Activated T-helper 17 cell treated with anti-CD3 and anti-CD28 coated beads, Interleukin-2, amount 50 U/mL, for 72 hours (primary cell): Measurements from ENCODE around the gene CAMK1D. TPM values are rescaled to one million over a fixed set of nuclear protein-coding genes. Genes with fewer than 3 reads are reported as not detected.
A peak's percentile ranks its signal among the peaks of the same experiment; 100 is the strongest.

Experiments
- ATAC-seq: fragments of 150-1000 bp; cut with Tn5 transposase; replicated peaks from 2 replicates; pipeline ENCODE4 v1.10.0; 2021; ENCODE audit warnings: mild to moderate bottlenecking, moderate library complexity
- H3K27ac Mint-ChIP-seq: one replicate; pipeline ENCODE4 v1.8.0; 2022; ENCODE audit warnings: mixed read lengths
- H3K27me3 Mint-ChIP-seq: one replicate; pipeline ENCODE4 v1.8.0; 2022; ENCODE audit warnings: mixed read lengths
- H3K36me3 Mint-ChIP-seq: one replicate; pipeline ENCODE4 v1.8.0; 2022; ENCODE audit warnings: low read depth, mild to moderate bottlenecking, mixed read lengths
- H3K4me1 Mint-ChIP-seq: one replicate; pipeline ENCODE4 v1.8.0; 2022; ENCODE audit warnings: mixed read lengths
- H3K4me3 Mint-ChIP-seq: one replicate; pipeline ENCODE4 v1.8.0; 2022; ENCODE audit warnings: mild to moderate bottlenecking, mixed read lengths
- H3K9me3 Mint-ChIP-seq: one replicate; pipeline ENCODE4 v1.8.0; 2022; ENCODE audit warnings: mixed read lengths
- total RNA-seq, 2 donors: library from RNA; stranded (reverse); gene quantifications; one replicate each; pipeline ENCODE4 v1.2.3, GENCODE V29; 2022

The CAMK1D gene
- total RNA-seq, 2 donors from 2014 or later, result 10.9 to 20.7 TPM

DNA sequence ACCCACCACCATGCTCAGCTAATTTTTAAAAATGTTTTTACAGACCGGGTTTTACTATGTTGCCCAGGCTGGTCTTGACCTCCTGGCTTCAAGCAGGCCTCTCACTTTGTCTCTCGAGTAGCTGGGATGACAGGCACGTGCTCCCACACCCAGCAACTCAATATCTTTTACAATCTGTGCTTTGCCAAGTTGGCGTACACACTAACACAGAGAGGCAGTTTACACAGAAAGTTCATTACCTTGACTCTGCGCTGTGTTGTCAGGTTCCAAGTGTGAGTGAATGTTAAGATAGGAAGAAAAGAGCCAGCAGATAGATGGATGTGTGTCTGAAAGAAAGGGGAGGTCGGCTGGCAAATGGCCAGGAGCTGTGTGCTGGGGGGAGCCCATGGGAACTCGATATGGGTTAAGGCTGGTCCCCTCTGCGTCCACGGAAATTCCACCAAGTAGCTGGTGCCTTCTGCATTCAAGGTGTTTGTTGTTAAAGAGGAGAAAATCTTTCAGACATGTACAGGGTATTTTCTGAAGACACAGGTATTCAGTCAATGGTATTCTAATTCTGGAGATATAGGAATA, 299.8 kb downstream of the CAMK1D start:
- peaks cover 11% of the 10 kb centered on the region for H3K4me1 Mint-ChIP-seq
- ATAC-seq, result no peak
- no peaks in the 10 kb centered on the region for H3K9me3 Mint-ChIP-seq
- H3K27ac Mint-ChIP-seq, result peak overlapping the region; percentile 6
- H3K27me3 Mint-ChIP-seq, result no peaks in the 10 kb centered on the region
- no peak overlapping the region for H3K4me3 Mint-ChIP-seq
- H3K36me3 Mint-ChIP-seq, result peaks cover 6% of the 10 kb centered on the region

DNA sequence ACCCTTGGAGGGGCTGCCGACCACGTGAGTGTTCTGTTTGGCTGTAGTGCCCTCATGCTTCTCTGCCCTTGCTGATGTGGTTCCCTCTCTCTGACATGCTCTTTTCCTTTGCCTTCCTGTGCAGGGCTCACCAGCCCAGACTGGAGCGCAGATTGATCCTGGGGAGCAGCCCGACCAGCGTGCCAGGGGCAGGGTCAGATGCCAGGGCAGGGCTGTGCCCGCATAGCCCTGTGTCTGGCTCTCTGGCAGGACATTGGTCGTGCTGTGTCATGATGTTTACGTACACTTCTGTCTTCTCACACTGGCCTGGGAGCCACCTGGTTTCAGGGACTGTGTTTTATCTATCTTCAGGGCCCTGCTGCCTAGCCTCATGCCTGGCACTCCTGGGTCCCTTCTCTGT, 300.8 kb downstream of the CAMK1D start:
- no peaks in the 10 kb centered on the region for H3K27me3 Mint-ChIP-seq
- peaks cover 1% of the 10 kb centered on the region for H3K4me1 Mint-ChIP-seq
- H3K9me3 Mint-ChIP-seq, result no peaks in the 10 kb centered on the region
- no peak overlapping the region for H3K4me3 Mint-ChIP-seq
- peaks cover 6% of the 10 kb centered on the region for H3K36me3 Mint-ChIP-seq
- no peak for ATAC-seq
- no peak overlapping the region for H3K27ac Mint-ChIP-seq

DNA sequence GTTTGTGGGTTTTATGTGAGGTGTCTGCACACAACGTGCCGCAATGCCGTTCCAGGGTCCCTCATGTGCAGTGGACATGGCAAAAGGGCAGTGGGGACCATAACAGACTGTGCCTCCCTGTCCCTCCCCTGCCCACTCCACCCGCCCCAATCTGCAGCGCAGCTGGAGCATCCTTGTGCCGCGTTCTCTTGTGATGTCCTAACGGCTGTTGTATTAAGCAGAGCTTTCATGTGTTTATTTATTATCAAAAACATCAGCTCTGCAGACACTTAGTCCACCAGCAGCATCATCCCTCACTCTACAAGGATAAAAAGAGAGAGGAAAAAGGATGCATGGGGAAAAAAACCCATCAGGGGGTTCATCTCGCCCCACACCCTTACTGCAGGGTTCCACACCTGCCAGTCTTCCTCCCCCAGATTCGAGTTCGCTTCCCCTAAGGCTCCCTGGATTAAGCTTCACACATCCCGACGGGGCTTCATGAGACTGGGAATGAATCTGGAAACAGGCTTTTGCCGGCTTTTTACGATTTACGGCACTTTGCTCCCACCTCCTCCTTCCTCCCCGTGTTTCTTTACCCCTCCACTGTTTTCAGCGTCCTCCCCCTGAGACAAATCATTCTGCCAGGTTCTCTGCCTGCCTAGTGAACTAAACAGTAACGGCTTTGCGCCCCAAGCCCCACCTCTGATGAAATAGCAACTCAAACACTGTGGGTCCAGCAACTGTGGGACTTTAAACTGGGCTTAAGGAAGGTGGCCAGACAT, 301.4 kb downstream of the CAMK1D start:
- no peak overlapping the region for H3K27ac Mint-ChIP-seq
- H3K4me1 Mint-ChIP-seq, result no peaks in the 10 kb centered on the region
- ATAC-seq, result no peak
- peaks cover 6% of the 10 kb centered on the region for H3K36me3 Mint-ChIP-seq
- H3K9me3 Mint-ChIP-seq, result no peaks in the 10 kb centered on the region
- H3K4me3 Mint-ChIP-seq, result no peak overlapping the region
- no peaks in the 10 kb centered on the region for H3K27me3 Mint-ChIP-seq

DNA sequence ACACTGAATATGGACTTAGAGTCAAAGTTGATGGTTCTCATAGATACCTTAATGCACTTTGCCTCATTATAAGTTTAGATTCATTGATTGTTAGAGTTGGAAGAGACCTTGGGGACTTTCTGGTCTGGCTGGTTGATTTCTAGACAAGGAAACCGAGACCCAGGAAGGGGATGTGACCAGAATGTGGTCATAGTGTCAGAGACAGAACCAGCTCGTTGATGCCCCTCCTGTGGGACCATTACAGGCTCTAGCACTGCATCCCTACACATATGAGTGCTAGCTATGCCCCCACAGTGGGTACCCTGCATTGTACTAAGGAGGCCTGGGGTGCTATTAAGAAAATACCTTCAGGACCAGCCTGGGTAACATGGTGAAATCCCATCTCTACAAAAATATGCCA, 306.6 kb downstream of the CAMK1D start:
- H3K27ac Mint-ChIP-seq, result no peak overlapping the region
- peak; percentile 55 for ATAC-seq
- no peaks in the 10 kb centered on the region for H3K9me3 Mint-ChIP-seq
- H3K4me1 Mint-ChIP-seq, result peaks cover 13% of the 10 kb centered on the region
- H3K27me3 Mint-ChIP-seq, result no peaks in the 10 kb centered on the region
- no peaks in the 10 kb centered on the region for H3K36me3 Mint-ChIP-seq
- no peak overlapping the region for H3K4me3 Mint-ChIP-seq

DNA sequence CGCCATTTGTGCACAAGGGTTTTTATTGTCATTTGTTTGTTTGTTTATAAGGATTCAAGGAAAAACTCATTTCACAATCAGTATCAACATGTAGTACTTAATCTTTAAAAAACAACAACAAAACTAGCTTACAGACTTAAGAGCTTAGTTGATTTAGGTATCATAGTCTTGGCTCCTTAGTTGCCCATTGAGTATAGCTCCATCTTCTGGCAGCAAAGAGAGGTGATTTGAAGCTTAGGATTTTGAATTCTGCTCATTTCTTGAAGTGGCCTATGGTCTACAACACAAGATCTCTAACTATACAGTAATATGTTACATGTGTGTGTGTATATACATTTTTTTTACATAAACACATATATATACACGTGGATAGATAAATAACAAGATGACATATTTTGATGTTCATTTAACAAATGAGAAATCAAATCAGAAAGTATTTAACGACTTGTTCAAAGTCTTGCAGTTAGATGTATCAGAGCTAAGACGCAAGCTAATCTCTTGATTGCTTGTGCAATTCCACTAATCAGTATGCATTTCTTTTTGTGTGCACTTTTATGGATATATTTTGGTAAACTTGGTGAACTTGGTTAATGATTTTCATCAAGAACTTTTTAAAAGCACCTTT, 307.3 kb downstream of the CAMK1D start:
- Mint-ChIP-seq H3K27me3 (no peaks in the 10 kb centered on the region), H3K36me3 (no peaks in the 10 kb centered on the region), H3K4me3 (no peak overlapping the region), H3K4me1 (peaks cover 13% of the 10 kb centered on the region), H3K27ac (no peak overlapping the region), H3K9me3 (no peaks in the 10 kb centered on the region)
- peak; percentile 58 for ATAC-seq

DNA sequence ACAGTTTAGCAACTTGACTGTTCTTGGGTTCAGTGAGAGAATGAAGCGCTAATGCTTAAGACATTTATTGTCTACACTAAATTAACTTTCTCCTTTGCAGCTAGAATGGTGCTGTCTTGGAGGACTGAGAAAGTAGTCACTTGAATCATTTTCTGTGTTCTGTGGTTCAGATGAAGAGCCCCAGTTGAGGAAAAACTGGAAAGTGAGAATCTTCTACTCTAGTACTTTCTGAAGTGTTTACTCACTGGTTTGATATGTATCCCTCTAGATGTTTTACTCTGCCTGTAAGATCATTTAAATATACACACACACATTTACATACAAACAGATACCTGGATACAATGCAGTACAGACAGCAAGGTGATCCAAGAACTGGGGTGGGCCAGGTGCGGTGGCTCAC, 308.1 kb downstream of the CAMK1D start:
- Mint-ChIP-seq H3K4me3 (peak overlapping the region; percentile 27), H3K4me1 (peaks cover 13% of the 10 kb centered on the region), H3K27ac (peak overlapping the region; percentile 74), H3K9me3 (no peaks in the 10 kb centered on the region), H3K36me3 (no peaks in the 10 kb centered on the region), H3K27me3 (no peaks in the 10 kb centered on the region)
- ATAC-seq, result peak; percentile 75

DNA sequence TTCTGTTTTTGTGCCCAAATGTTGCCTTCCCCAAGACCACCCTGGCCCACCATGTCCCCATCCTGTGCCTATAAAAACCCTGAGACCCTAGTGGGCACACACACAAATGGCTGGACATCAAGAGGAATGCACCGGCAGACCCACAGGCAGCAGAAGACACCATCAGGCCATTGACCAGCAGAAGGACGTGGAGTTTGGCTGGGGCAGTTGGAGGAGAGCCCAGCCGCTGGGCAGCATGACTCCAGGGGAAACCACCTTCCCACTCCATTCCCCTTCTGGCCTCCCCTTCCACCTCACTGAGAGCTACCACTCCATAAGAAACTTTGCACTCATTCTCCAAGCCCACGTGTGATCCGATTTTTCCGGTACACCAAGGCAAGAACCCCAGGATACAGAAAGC, 309.2 kb downstream of the CAMK1D start:
- ATAC-seq, result no peak
- Mint-ChIP-seq H3K27ac (no peak overlapping the region), H3K27me3 (no peaks in the 10 kb centered on the region), H3K4me1 (peaks cover 13% of the 10 kb centered on the region), H3K4me3 (no peak overlapping the region), H3K9me3 (no peaks in the 10 kb centered on the region), H3K36me3 (no peaks in the 10 kb centered on the region)

DNA sequence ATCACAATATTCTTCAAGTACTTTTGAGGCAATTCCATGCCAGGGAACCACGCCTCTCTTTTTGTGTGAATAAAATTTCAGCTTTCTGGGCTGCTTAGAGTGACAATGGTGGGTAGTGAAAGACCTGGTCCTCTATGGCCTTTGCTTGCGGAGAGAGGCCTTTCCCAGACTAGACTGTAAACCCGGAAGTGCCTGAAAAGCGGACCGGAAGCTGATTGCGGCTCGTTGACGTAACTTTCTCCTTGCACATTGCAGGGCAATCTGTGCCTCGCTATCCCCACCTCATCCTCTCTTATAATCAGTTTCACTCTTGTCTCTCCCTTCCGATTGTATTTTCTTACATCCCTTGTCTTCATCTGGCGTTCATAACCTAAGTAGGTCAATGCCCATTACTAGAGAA, 310.4 kb downstream of the CAMK1D start:
- Mint-ChIP-seq H3K36me3 (no peaks in the 10 kb centered on the region), H3K4me1 (peaks cover 13% of the 10 kb centered on the region), H3K4me3 (no peak overlapping the region), H3K27me3 (no peaks in the 10 kb centered on the region), H3K27ac (peak overlapping the region; percentile 18), H3K9me3 (no peaks in the 10 kb centered on the region)
- no peak for ATAC-seq

DNA sequence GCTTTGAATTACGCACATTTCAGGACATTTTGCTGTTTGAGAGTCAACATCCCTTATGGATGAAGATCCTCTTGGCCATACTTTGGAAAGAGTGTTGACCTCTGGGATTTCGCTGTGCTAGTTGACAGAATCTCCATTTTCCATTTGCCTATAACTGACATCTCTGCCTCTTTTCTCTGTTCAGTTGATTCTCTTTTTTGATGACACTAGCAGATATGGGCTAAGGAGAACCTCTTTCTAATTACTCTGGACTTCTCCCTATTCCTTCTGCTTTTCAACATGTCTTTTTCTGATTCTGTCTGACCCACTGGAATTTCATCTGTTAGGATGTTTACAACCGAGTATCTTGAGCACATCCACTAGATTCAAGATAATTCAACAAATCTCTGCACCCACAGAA, 311.5 kb downstream of the CAMK1D start:
- no peaks in the 10 kb centered on the region for H3K27me3 Mint-ChIP-seq
- no peak for ATAC-seq
- peaks cover 13% of the 10 kb centered on the region for H3K4me1 Mint-ChIP-seq
- peak overlapping the region; percentile 18 for H3K27ac Mint-ChIP-seq
- H3K36me3 Mint-ChIP-seq, result no peaks in the 10 kb centered on the region
- no peaks in the 10 kb centered on the region for H3K9me3 Mint-ChIP-seq
- no peak overlapping the region for H3K4me3 Mint-ChIP-seq

DNA sequence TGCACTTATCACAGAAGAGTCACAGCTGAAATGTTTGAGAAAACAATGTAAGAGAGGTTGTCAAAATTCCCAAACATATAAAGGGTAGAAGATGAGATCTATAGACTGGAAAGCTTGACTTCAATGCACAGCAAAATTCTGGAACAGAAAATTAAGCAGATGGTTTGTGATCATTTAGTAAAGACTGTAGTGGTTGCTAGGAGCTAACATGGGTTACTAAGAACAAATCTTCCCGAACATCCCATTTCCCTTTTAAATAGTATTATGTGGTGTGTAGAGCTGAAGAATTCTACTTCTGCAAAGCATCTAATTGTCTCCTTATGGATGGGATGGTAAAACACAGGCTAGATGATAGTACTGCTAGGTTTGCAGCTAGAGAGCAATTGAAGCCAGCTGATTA, 312.3 kb downstream of the CAMK1D start:
- no peaks in the 10 kb centered on the region for H3K36me3 Mint-ChIP-seq
- no peak for ATAC-seq
- H3K27me3 Mint-ChIP-seq, result no peaks in the 10 kb centered on the region
- peaks cover 6% of the 10 kb centered on the region for H3K4me1 Mint-ChIP-seq
- no peak overlapping the region for H3K27ac Mint-ChIP-seq
- H3K4me3 Mint-ChIP-seq, result no peak overlapping the region
- no peaks in the 10 kb centered on the region for H3K9me3 Mint-ChIP-seq

DNA sequence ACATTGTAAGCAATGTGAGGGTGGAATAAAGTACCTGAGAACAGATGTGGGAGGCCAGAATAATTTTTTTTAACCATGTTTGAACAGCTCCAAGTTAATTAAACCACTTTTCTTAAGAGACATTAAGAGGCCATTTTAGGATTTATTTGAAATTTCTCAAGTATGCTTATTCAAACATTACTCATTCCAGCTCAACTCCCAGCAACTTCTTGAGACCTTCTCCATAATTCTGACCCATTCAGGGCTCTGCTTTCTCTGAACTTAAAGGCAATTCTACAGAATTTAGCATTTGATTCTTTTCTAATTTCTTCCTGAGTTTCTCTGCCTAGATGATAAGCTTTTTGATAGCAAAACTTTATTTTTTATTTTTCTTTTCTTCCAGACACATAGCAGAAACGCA, 314.5 kb downstream of the CAMK1D start:
- Mint-ChIP-seq H3K27me3 (no peaks in the 10 kb centered on the region), H3K36me3 (peaks cover 7% of the 10 kb centered on the region), H3K27ac (no peak overlapping the region), H3K4me3 (no peak overlapping the region), H3K9me3 (no peaks in the 10 kb centered on the region), H3K4me1 (no peaks in the 10 kb centered on the region)
- no peak for ATAC-seq

DNA sequence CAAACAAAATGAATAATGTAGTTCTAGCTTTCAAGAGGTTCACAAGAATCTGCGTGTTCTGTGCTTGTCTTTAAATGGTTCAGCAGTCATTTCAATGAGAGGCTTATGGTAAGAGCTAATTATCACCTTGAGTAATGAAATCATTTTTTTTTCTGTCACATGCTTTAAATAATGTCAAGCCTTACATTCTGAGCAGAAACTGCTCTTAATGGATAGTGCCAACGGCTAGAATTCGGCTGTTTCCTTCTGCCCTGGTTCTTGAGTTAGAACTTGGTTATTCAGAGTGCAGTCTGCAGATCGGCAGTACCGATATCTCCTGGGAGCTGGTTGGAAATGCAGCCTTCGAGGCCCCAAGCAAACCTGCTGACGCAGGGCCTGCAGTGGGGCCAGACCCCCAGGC, 316.2 kb downstream of the CAMK1D start:
- Mint-ChIP-seq H3K9me3 (no peaks in the 10 kb centered on the region), H3K36me3 (peaks cover 14% of the 10 kb centered on the region), H3K4me3 (no peak overlapping the region), H3K4me1 (no peaks in the 10 kb centered on the region), H3K27ac (no peak overlapping the region), H3K27me3 (no peaks in the 10 kb centered on the region)
- no peak for ATAC-seq

DNA sequence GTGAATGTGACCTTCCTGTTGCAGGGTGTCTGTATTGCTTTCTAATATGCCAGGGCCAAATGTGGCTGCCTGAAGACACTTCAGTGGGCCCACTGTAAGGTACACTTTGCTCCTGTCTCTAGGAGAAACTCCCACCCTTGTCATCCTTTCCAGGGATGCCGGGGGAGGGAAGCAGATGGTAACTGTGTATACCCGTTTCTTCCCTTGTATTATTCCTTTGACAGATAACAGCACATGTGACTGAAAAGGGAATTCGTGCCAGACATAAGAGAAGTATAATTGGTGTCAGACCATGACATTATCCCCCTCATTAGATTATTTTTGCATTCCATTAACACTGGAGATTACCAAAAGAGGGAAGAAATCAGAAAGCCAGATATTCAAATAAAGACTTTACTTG, 317.7 kb downstream of the CAMK1D start:
- no peak overlapping the region for H3K27ac Mint-ChIP-seq
- peaks cover 14% of the 10 kb centered on the region for H3K36me3 Mint-ChIP-seq
- H3K9me3 Mint-ChIP-seq, result no peaks in the 10 kb centered on the region

DNA sequence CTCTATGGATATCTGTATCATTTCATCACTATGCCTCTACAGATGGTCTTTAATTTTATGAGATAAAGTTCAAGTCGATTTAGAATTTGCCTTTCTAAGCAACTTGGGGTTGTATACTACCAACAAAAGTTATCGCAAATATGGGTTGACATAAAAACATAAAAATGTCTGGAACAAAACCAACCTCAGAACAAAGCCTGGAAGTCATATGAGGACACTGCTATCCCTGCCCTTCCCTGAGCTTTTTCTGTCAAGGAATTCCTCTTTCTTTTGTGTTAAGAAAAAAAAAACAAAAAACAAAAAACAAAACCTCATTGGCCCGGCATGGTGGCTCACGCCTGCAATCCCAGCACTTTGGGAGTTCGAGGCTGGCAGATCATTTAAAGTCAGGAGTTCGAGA, 319.3 kb downstream of the CAMK1D start:
- Mint-ChIP-seq H3K9me3 (no peaks in the 10 kb centered on the region), H3K27ac (no peak overlapping the region), H3K36me3 (peaks cover 14% of the 10 kb centered on the region), H3K27me3 (no peaks in the 10 kb centered on the region), H3K4me1 (no peaks in the 10 kb centered on the region), H3K4me3 (no peak overlapping the region)
- ATAC-seq, result no peak

More for the DNA sequence above, 317.7 kb downstream of the CAMK1D start:
- ATAC-seq, result no peak
- no peaks in the 10 kb centered on the region for H3K4me1 Mint-ChIP-seq
- no peaks in the 10 kb centered on the region for H3K27me3 Mint-ChIP-seq
- no peak overlapping the region for H3K4me3 Mint-ChIP-seq

DNA sequence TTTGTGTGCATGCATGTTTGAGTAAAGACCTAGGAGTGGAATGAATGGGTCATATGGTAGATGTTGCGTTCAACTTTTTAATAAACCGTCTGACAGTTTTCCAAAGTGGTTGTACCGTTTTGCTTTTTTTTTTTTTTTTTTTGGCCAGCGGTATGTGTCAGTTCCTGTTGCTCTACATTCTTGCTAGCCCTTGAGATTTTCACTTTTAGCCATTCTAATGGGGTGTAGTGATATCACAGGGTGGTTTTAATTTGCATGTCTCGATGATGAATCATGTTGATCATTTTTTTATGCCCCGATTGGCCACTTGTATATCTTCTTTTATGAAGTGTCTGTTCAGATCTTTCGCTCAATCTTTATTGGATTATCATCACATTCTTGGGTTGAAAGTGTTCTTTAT, 320.7 kb downstream of the CAMK1D start:
- H3K4me3 Mint-ChIP-seq, result no peak overlapping the region
- ATAC-seq, result peak; percentile 71
- H3K27me3 Mint-ChIP-seq, result no peaks in the 10 kb centered on the region
- H3K4me1 Mint-ChIP-seq, result no peaks in the 10 kb centered on the region
- H3K27ac Mint-ChIP-seq, result no peak overlapping the region
- H3K9me3 Mint-ChIP-seq, result no peaks in the 10 kb centered on the region
- H3K36me3 Mint-ChIP-seq, result peaks cover 14% of the 10 kb centered on the region
